Activated T-helper 9 cell treated with anti-CD3 and anti-CD28 coated beads, Interleukin-2, amount 50 U/mL, for 16 hours (primary cell): ENCODE results near the gene KRTAP5-9.
"Not testable (repeated sequence)": the region's sequence is repeated elsewhere in the genome, so short reads cannot be mapped to it uniquely, and the experiment has no call there.

ENCODE experiments used
- DNase-seq: peaks from one replicate; pipeline ENCODE4 v3.0.0-alpha.2; 2020; ENCODE audit warnings: low read depth

The KRTAP5-9 gene

DNA sequence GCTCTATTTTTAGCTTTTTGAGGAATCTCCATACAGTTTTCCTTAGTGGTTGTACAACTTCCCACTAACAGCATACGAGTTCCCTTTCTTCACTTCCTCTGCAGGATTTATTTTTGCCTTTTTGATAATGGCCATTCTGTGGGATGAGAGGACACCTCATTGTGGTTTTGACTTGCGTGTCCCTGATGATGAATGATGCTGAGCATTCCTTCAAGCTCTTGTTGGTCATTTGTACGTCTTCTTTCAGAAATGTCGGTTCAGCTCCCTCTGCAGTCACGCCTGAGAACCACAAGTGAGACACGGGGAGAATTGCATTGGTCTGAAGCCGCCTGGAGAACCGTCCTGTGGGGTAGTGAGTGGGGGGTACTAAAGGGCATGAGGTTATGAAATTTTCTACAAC lies 15.2 kb downstream of the KRTAP5-9 start:
- DNase-seq: no peak

DNA sequence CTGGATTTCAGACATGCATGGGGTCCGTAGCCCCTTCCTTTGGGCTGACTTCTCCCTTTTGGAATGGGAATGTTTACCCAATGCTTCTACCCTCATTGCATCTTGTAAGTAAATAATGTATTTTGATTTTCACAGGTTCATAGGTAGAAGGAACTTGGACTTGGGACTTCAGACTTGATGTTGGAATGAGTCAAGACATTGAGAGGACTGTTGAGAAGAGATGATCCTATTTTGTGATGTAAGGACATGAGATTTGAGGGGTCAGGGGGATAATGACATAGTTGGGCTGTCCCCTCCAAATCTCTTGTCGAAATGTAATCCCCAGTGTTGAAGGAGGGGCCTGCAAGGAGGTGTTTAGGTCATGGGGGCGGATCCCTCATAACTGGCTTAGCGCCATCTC lies 16.2 kb downstream of the KRTAP5-9 start:
- DNase-seq: no peak

DNA sequence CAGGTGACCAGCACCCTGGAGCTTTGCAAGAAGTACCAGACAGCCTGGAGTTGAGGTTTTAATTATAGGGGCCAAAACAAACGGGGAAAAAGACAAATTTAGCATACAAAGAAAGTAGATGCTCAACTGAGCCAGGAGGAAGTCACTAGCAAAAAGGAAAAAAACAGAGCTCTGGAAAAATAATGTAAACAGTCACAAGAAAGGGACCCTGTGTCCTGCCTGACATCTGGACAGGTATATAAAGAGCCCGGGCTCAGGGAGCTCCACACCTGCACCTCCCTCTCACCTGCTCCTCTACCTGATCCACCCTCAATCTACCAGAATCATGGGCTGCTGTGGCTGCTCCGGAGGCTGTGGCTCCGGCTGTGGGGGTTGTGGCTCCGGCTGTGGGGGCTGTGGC lies 17.0 kb downstream of the KRTAP5-9 start, which contains the start of gene KRTAP5-10:
TSS of gene KRTAP5-10 (plus strand) at position 301 of the 400 bp plus-strand sequence. CDS start at position 326, 25 bp downstream.
- DNase-seq: no peak

DNA sequence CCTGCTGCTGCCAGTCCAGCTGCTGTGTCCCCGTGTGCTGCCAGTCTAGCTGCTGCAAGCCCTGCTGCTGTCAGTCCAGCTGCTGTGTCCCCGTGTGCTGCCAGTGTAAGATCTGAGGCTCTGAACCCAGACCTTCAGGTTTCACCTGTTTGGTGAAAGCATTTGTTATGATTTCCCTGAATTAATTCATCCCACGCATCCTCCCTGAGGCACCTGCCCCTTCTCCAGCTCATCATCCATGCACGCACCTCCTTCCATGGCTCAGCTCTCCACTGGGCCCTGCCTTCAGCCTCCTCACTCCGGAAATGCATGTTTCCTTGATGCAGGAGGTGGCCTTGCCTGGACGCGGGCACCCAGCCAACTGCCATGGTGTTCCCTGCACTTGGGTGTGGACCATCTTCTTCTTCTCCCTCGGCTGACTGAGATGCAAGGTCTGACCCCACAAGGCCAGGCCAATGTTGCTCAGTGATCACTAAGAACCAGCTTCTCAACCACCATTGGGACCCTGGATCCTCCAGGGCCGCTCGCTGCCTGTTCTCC lies 17.9 kb downstream of the KRTAP5-9 start:
- DNase-seq: no peak

DNA sequence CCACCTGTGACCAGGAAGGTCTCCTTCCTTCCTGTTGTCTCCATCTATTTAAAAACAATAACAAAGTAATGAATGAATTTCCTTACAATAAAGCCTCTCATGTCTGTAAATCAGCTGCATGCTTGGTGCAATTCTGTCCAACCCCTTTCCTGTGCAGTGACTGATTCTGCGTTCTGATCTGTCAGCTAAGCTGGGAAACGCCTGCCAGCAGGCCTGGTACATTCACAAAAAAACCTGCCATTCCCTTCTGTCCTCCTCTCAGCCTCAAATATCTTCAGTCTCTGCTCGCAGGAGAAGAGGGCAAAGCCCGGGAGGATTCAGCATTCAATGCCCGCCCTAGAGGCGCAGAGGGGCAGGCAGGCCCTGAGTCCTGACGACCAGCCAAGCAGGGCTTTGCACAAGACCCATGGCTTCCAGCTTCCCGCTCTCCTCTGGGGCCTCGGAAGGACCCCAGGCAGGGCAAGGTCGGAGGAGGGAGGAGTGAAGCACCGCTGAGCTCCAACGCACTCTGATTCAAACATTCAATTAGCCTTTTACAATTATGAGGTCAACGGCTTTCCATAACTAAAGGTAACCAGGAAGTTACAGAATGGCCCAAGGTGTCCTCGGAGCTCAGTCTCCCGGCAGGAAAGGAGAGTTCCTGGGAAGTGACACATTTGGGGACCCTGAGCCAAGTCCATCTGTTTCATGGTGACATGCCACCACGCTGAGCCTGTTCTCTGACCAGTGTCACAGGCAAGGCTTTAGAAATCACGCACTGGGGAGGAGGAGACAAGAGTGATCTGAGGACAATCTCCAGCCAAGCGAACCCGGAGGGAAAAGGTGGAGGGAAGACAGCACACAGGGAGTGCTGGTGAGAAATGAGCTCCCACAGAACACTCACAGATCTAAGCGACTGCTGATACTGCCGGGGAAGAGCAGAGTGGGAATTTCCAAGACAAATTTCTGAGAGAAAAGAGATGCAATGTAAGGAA lies 18.7 kb downstream of the KRTAP5-9 start:
- not testable (repeated sequence) for DNase-seq

DNA sequence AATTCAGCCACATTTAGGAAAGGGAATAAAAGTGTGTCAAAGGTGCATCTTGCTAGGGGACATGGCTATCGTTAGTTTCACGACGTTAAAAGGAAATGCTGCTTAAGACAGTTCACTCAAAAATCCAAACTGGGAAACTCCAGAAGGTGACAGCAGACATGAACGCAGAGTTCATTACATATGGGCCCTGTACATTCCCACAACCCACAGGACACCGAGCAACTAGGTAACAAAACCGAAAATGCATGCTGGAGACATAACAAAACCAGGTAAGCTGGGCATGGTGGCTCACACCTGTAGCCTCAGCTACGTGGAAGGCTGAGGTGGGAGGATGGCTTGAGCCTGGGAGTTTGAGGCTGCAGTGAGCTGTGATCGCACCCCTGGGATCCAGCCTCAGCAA lies 19.4 kb downstream of the KRTAP5-9 start:
- DNase-seq: not testable (repeated sequence)

DNA sequence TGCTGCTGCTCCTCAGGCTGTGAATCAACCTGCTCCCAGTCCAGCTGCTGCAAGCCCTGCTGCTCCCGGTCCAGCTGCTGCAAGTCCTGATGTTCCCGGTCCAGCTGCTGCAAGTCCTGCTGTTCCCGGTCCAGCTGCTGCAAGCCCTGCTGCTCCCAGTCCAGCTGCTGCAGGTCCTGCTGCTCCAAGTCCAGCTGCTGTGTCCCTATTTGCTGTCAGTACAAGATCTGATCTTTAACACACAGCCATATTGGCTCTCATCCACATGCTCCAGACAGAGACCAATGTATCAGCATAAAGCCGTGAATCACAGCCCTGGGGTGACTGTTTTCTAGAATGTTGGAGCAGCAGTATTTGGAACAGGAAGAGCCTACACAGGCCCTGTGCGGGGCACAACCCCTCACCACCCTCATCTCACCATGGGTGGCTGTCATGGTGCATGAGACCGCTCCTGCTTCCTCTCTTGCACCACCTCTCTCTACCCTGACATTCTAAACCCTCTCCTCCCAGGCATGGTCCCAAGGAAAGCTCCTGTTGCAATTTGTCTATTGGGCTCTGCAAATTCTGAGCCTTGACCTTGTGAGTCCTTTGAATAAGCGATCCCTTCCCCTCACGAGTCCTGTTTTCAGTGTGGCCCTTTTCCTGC lies 20.6 kb downstream of the KRTAP5-9 start:
- DNase-seq: no peak

DNA sequence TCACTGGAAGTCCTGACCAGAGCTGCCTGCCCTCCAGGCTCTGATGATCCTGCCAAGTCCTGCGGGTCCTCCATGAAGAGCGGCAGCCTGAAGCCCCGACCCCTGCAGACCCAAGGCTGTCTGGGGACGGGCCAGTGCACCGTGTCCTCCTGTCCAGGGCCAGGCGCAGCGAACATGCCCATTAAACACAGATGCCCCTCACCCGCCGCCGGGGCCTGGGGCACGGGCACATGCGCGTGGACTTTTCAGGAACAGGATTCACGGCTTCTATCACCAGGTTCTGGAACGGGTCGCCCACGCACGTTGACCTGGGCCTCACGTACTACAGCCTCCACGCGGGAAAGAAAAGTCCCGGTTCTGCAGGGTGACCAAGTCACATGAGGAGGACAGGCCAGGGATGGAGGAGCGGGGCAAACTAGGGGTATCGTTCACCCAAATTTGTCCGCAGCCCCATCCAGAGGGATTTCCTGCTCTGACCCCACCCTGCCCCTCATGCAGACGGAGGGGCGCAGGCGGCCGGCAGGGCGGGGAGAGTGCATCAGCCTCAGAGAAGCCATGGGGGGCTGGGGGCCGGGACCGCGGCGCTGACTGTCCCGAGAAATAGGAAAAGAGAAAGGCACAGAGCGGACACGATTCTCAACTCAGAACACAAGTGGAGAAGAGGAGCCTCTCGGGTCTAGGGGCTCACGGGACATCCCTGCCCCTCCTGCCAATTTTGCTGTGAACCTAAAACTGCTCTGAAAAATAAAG lies 23.1 kb downstream of the KRTAP5-9 start:
- not testable (repeated sequence) for DNase-seq

DNA sequence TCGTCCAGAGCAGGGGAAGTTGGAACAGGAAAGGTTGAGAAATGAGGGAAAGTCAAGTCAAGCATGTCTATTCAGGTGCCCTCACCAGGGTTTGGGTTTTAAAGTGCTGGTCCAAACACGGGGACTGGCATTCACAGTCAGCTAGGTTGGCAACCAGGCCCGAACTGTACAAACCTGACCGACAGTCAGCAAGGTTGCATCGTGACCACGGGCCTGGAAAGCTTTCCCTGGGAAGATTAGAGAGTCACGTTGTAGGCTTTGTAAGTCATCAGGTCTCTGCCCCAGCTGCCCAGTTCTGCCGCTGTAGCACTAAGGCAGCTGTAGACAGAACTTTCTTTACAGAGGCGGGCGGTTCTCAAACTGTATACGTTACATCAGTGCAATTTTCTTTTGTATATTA lies 24.6 kb downstream of the KRTAP5-9 start:
- no peak for DNase-seq

DNA sequence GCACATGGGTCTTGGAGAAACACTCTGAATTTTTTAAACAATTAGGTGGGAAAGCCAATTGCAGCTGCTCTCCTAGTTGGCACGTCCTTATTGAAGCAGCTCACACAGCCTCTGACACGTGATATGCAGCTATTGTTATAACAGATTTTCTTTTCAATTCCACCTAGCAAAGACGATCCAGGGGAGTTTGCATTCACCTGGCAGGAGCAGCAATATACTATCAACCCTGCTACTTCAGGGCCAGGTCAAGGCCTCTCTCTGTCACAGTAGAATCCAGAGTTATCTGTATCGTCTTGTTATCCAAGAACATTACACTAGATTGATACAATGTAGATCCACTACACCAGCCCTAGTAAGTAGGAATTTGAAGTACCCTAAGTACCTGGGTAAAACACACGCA lies 26.2 kb downstream of the KRTAP5-9 start:
- no peak for DNase-seq

DNA sequence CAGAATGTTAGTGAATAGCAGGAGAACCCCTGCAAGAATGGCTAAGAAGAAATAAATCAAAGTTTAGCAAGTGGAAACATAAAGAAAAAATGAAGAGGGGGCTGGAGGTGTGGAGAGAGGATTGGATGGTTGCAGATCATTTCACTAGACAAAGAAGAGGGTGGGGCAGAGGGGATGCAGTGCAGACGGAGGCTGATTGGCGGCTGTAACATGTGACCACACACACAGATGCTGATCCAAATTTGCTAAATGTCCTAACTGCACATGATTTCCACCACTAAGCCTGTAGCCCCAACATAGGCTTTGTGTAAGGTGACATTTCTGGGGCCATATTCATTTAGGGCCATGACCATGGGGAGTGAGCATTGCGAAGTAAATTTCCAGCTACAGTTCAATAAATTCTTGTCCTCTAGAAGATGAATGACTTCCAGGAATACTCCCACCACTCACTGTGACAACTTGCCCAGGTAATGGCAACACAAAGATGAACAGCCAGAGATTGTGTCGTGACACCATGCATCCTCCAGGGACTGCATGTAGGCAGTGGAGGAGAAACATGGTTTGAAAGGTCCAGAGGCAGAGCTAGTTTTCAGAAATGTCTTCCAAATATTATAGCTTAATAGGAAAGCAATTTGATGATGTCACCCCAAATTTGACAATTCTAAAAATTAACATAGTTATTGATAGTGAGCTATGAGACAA lies 27.7 kb downstream of the KRTAP5-9 start:
- no peak for DNase-seq

DNA sequence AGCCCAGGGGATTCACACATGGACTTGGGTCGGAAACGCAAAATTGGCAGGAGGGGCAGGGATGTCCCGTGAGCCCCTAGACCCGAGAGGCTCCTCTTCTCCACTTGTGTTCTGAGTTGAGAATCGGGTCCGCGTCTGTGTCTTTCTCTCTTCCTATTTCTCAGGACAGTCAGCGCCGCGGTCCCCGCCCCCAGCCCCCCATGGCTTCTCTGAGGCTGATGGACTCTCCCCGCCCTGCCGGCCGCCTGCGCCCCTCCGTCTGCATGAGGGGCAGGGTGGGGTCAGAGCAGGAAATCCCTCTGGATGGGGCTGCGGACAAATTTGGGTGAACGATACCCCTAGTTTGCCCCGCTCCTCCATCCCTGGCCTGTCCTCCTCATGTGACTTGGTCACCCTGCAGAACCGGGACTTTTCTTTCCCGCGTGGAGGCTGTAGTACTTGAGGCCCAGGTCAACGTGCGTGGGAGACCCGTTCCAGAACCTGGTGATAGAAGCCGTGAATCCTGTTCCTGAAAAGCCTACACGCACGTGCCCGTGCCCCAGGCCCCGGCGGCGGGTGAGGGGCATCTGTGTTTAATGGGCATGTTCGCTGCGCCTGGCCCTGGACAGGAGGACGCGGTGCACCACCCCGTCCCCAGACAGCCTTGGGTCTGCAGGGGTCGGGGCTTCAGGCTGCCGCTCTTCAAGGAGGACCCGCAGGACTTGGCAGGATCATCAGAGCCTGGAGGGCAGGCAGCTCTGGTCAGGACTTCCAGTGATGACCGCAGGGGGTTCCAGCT lies 28.7 kb downstream of the KRTAP5-9 start:
- DNase-seq: not testable (repeated sequence)

DNA sequence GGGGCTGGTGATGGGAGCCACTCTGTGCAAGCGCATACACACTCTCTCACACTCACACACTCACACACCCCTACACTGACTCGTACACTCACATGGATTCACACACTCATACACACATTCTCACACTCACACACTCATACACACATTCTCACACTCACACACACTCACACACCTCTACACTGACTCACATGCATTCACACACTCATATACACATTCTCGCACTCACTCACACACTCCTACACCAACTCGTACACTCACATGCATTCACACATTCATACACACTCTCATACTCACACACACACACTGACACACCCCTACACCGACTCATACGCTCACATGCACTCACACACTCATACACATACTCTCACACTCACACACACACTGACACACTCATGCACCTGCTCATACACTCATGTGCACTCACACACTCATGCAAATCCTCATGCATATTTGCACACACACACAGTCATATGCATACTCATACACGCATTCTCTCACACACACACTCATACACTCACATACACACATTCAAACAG lies 29.3 kb downstream of the KRTAP5-9 start:
- no peak for DNase-seq

DNA sequence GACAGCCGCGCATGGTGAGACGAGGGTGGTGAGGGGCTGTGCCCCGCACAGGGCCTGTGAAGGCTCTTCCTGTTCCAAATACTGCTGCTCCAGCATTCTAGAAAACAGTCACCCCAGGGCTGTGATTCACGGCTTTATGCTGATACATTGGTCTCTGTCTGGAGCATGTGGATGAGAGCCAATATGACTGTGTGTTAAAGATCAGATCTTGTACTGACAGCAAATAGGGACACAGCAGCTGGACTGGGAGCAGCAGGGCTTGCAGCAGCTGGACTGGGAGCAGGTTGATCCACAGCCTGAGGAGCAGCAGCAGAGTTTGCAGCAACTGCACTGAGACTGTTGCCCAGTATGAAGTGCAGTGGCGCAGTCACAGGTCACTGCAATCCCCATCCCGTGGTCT lies 31.3 kb downstream of the KRTAP5-9 start:
- DNase-seq: not testable (repeated sequence)

DNA sequence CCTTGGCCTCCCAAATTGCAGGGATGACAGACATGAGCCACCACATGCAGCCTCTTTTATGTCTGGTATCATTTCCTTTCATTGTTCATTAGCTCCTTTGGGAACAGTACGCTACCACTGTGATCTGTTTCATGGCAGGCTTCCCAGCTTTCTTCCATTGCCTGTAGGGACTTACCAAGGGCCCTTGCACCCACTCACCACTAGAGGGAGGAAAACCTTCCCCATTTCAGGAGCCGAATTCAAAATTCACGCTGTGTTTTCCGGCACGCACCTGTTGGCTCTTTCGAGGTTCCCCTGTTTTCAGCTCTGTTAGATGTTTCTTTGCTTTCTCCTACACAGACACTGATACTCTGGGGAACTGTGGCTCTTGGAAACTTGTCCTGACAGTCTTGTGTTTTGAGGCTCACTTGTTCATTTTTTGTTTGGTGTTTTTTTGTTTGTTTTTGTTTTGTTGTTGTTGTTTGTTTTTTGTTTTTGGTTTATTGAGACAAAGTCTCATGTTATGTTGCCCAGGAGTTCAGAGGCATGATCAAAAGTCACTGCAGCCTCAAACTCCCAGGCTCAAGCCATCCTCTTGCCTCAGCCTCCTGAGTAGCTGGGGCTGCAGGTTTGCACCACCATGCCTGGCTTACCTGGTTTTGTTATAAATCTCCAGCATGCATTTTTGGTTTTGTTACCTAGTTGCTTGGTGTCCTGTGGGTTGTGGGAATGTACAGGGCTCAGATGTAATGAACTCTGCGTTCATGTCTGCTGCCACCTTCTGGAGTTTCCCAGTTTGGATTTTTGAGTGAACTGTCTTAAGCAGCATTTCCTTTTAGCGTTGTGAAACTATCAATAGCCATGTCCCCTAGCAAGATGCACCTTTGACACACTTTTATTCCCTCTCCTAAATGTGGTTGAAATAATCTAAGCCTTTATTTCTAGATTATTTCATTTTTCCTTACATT lies 32.1 kb downstream of the KRTAP5-9 start:
- DNase-seq: no peak

DNA sequence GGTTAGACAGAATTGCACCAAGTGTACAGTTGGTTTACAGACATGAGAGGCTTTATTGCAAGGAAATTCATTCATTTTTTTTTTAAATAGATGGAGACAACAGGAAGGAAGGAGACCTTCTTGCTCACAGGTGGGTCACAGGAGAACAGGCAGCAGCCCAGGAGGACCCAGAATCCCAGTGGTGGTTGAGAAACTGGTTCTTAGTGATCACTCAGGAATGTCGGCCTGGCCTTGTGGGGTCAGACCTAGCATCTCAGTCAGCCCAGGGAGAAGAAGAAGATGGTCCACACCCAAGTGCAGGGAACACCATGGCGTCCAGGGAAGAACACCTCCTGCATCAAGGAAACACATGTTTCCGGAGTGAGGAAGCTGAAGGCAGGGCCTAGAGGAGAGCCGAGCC lies 33.6 kb downstream of the KRTAP5-9 start:
- DNase-seq: no peak

DNA sequence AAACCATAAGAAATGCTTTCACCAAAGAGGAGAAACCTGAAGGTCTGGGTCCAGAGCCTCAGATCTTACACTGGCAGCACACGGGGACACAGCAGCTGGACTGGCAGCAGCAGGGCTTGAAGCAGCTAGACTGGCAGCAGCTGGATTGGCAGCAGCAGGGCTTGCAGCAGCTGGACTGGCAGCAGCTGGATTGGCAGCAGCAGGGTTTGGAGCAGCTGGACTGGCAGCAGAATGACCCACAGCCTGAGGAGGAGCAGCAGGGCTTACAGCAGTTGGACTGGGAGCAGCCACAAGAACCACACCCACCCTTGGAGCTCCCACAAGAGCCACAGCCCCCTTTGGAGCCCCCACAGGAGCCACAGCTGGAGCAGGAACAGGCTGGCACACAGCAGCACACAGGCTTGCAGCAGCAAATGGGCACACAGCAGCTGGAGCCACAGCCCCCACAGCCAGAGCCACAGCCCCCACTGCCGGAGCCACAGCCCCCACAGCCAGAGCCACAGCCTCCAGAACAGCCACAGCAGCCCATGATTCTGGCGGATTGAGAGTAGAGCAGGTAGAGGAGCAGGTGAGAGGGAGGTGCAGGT lies 34.2 kb downstream of the KRTAP5-9 start, which contains the start of gene KRTAP5-11:
TSS of gene KRTAP5-11 (minus strand) at position 567 of the 587 bp plus-strand sequence. CDS start at position 529, 38 bp downstream.
- no peak for DNase-seq

DNA sequence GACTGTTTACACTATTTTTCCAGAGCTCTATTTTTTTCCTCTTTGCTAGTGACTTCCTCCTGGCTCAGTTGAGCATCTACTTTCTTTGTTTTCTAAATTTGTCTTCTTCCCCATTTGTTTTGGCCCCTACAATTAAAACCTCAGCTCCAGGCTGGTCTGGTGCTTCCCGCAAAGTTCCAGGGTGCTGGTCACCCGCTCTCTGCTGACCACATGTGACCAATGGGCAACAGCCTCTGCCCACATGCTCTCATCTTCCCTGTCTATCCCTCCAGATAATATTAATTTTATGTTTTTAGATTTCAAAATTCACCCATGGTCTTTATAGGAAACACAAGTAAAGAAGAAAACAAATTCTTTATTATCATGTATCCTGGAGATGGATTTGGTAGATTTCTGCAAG lies 34.7 kb downstream of the KRTAP5-9 start:
- DNase-seq: not testable (repeated sequence)

DNA sequence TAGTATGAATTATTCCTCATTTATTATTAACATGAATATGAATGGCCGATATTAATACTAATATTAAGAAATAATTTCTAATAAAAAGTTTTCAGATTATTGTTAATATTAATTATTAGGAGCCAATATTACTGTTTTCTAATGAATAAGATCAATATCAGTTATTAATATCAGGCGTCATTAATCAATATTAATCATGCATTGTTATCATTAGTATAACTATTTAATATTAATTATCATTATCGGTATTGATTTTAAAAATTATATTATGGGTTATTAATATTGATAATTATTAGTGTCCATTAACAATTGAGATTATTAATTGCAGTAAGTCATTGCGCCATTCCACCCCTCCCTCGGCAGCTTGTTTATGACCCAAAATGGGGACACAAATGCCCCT lies 37.5 kb downstream of the KRTAP5-9 start:
- not testable (repeated sequence) for DNase-seq
